PC-9 (cell line): ENCODE measurements around the gene ZFPM1. TPM values are rescaled to one million over a fixed set of nuclear protein-coding genes. Genes with fewer than 3 reads are reported as not detected.

Source experiments
- BruUV-seq: library from RNA; stranded (reverse); fragments of 400-500 nt; replicated peaks from 2 replicates; lab custom pipeline; 2021; lab: Mats Ljungman, UMichigan
- CTCF ChIA-PET: fragments of 300-600 bp; sonication (Branson Sonifier 250); formaldehyde crosslinking; loops from one replicate; lab custom pipeline; 2022; ENCODE audit warnings: antibody characterized with exemption; lab: Charles Lee
- POLR2A ChIA-PET: fragments of 300-600 bp; sonication (Branson Sonifier 250); formaldehyde crosslinking; loops from one replicate; lab custom pipeline; 2022; ENCODE audit warnings: antibody characterized with exemption; ENCODE audit not compliant: unreplicated experiment; lab: Charles Lee
- DNase-seq, 2 experiments: peaks; one replicate each; pipeline versions ENCODE4 v3.0.0 to v3.0.0-alpha.2; 2015 to 2022; ENCODE audit warnings: mixed read lengths in 1 of 2
- H2AFZ ChIP-seq: fragments of 200-600 bp; sonication (generic); 2 replicates; pipeline ENCODE4 v1.8.1; 2017; ENCODE audit warnings: antibody characterized with exemption
- H3F3A ChIP-seq: fragments of 200-600 bp; sonication (generic); 2 replicates; pipeline ENCODE4 v1.8.1; 2017; ENCODE audit warnings: antibody characterized with exemption, mild to moderate bottlenecking, low read depth; ENCODE audit not compliant: insufficient read depth
- H3K27ac ChIP-seq: fragments of 200-600 bp; sonication (generic); 2 replicates; pipeline ENCODE4 v1.6.1; 2016; ENCODE audit warnings: mixed run types
- H3K27me3 ChIP-seq: fragments of 200-600 bp; sonication (generic); 2 replicates; pipeline ENCODE4 v1.6.1; 2016; ENCODE audit warnings: low read depth, mixed run types; ENCODE audit not compliant: insufficient read depth
- H3K36me3 ChIP-seq: fragments of 200-600 bp; sonication (generic); 2 replicates; pipeline ENCODE4 v1.6.1; 2016; ENCODE audit warnings: low read depth, mixed run types
- H3K4me1 ChIP-seq: fragments of 200-600 bp; sonication (generic); replicated peaks from 2 replicates; pipeline ENCODE4 v1.6.1; 2016; ENCODE audit warnings: mixed run types; ENCODE audit not compliant: insufficient read depth
- H3K4me2 ChIP-seq: fragments of 200-600 bp; sonication (generic); 2 replicates; pipeline ENCODE4 v1.6.1; 2017; ENCODE audit warnings: mixed run types
- H3K4me3 ChIP-seq: fragments of 200-600 bp; sonication (generic); 2 replicates; pipeline ENCODE4 v1.6.1; 2016; ENCODE audit warnings: mixed run types
- H3K79me2 ChIP-seq: fragments of 200-600 bp; sonication (generic); 2 replicates; pipeline ENCODE4 v1.6.1; 2017; ENCODE audit warnings: low read depth, mixed run types
- H3K9me2 ChIP-seq: fragments of 200-600 bp; sonication (generic); 2 replicates; pipeline ENCODE4 v1.8.1; 2017; ENCODE audit warnings: mild to moderate bottlenecking; ENCODE audit not compliant: insufficient read depth
- H3K9me3 ChIP-seq: fragments of 200-600 bp; sonication (generic); 2 replicates; pipeline ENCODE4 v1.8.1; 2016; ENCODE audit warnings: low read depth; ENCODE audit not compliant: insufficient read depth
- H4K20me1 ChIP-seq: fragments of 200-600 bp; sonication (generic); 2 replicates; pipeline ENCODE4 v1.8.1; 2017; ENCODE audit not compliant: insufficient read depth
- EZH2 ChIP-seq: fragments of 200-600 bp; sonication (generic); IDR thresholded peaks from 2 replicates; pipeline ENCODE4 v1.8.0; 2017; ENCODE audit warnings: antibody characterized with exemption, low read depth
- intact Hi-C: fragments of 100-400 bp; cut with micrococcal nuclease; formaldehyde crosslinking; loops from one replicate; pipeline ENCODE4 v1.10.0; 2022; ENCODE audit not compliant: unreplicated experiment
- total RNA-seq: library from RNA; stranded (reverse); gene quantifications from 2 replicates; pipeline ENCODE4 v1.2.3, GENCODE V29; 2021
- TF ChIP-seq, protein P1 (sequence below): fragments of 200-600 bp; sonication (generic); conservative IDR thresholded peaks from 2 replicates; pipeline ENCODE4 v1.6.1; 2017; ENCODE audit warnings: mixed run types, antibody characterized with exemption, mild to moderate bottlenecking, moderate library complexity

Gene ZFPM1
- total RNA-seq, 1 experiment from 2014 or later = 19.7 TPM

DNA sequence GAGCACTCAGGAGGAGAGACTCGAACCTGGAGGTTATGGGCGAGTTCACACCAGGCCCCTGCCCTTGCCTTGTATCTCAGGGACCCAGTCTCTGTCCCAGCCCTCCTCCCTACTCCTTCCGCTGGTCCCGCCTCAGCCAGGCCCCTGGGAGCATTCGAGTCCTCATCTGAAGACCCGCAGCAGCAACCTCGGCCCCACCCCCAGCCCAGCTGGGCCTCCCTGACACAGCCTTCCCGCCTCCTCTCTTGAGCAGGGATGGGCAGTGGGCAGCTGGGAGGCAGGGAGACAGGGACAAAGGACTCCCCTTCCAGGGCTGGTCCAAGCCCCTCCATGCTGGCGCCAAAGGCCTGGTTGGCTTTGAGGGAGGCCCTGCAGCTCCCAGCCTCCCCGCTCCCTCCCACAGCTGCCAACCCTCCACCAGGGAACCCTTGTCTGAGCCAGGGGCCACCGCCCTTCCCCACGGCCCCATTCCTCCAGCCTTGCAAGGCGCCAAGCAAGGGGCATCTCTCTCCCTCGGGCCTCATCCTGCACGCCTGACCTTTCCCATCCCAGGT, 101.7 kb downstream of the ZFPM1 start:
- Histone ChIP-seq H3K79me2 (no peaks in the 10 kb centered on the region), H3K9me2 (no peaks in the 10 kb centered on the region), H3K36me3 (no peaks in the 10 kb centered on the region), H2AFZ (no peak overlapping the region), H3K27me3 (peaks cover 48% of the 10 kb centered on the region), H3K4me1 (no peaks in the 10 kb centered on the region), H3K9me3 (no peaks in the 10 kb centered on the region), H3K4me3 (no peak overlapping the region), H3K27ac (no peak overlapping the region), H4K20me1 (no peaks in the 10 kb centered on the region), H3F3A (0 out of 2 replicates have a peak, but pooled peaks cover 5% of the 10 kb centered on the region), H3K4me2 (no peak overlapping the region)
- BruUV-seq = no TSS peak
- ChIA-PET POLR2A (no interaction called here), CTCF (no interaction called here)
- TF ChIP-seq, protein P1, sequence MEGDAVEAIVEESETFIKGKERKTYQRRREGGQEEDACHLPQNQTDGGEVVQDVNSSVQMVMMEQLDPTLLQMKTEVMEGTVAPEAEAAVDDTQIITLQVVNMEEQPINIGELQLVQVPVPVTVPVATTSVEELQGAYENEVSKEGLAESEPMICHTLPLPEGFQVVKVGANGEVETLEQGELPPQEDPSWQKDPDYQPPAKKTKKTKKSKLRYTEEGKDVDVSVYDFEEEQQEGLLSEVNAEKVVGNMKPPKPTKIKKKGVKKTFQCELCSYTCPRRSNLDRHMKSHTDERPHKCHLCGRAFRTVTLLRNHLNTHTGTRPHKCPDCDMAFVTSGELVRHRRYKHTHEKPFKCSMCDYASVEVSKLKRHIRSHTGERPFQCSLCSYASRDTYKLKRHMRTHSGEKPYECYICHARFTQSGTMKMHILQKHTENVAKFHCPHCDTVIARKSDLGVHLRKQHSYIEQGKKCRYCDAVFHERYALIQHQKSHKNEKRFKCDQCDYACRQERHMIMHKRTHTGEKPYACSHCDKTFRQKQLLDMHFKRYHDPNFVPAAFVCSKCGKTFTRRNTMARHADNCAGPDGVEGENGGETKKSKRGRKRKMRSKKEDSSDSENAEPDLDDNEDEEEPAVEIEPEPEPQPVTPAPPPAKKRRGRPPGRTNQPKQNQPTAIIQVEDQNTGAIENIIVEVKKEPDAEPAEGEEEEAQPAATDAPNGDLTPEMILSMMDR = no peak
- TF ChIP-seq EZH2 = no peak
- no peak for DNase-seq
- intact Hi-C loops = no loop called here

DNA sequence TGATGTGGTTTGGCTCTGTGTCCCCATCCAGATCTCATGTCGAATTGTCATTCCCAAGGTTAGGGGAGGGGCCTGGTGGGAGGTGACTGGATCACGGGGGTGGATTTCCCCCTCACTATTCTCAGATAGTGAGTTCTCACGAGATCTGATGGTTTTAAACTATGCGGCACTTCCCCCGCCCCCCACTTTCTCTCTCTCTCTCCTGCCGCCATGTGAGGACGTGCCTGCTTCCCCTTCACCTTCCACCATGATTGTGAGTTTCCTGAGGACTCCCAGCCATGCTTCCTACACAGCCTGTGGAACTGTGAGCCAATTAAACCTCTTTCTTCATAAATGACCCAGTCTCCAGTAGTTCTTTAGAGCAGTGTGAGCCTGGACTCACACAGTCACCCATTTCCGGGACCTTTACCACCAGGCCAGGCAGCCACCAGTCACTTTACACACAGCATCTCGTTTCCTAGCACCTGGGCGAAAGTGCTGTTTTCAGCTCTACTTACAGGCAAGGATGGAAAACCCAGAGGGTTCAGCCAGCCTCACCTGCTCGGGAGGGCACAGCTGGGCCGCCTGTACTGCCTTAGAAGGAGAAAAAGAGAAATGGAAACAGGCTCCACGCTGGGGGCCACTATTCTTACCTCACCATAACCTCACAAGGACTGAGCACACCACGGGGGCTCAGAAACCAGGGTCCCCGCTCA, 103.4 kb downstream of the ZFPM1 start:
- POLR2A ChIA-PET = no interaction called here
- no TSS peak for BruUV-seq
- intact Hi-C loops = no loop called here
- Histone ChIP-seq H3K4me1 (no peaks in the 10 kb centered on the region), H3K79me2 (no peaks in the 10 kb centered on the region), H4K20me1 (no peaks in the 10 kb centered on the region), H3K27me3 (peaks cover 54% of the 10 kb centered on the region), H3K4me3 (no peak overlapping the region), H3K27ac (no peak overlapping the region), H3K36me3 (no peaks in the 10 kb centered on the region), H2AFZ (no peak overlapping the region), H3K9me3 (no peaks in the 10 kb centered on the region), H3F3A (0 out of 2 replicates have a peak, but pooled peaks cover 5% of the 10 kb centered on the region), H3K4me2 (no peak overlapping the region), H3K9me2 (no peaks in the 10 kb centered on the region)
- no peak for TF ChIP-seq EZH2
- TF ChIP-seq, protein P1 = no peak
- CTCF ChIA-PET = no interaction called here
- DNase-seq = no peak

DNA sequence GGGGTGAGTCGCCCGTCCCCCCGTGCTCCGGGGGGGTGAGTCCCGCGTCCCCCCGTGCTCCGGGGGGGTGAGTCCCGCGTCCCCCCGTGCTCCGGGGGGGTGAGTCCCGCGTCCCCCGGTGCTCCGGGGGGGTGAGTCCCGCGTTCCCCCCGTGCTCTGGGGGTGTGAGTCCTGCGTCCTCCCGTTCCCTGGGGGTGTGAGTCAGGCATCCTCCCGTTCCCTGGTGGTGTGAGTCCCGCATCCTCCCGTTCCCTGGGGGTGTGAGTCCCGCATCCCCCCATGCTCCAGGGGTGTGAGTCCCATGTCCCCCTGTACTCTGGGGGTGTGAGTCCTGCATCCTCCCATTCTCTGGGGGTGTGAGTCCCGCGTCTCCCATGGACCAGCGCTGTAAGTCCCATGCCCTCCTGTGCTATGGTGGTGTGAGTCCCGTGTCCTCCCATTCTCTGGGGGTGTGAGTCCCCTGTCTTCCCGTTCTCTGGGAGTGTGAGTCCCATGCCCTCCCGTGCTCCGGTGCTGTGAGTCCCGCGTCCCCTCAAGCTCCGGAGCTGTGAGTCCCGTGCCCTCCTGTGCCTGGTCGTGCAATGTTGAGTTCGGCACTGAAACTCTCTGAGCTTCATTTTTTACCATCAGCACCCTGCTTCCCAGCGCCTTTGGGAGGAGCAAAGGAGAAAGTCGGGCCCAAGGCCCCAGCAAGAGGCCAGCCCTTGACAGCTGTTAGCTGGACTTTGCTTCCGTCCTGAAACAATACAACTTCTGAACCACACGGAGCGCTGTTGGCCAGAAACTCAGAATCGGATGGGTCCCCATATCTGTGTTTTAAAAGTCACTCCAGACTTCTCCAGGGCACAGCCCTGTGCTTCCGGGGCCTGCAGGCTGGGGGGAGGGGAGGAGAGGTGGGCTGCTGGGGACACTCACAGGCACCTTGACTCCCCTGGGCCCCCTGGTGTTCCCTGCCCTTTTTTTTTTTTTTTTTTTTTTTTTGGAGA, 105.7 kb downstream of the ZFPM1 start:
- Histone ChIP-seq H3K27ac (no peak overlapping the region), H3K9me2 (no peaks in the 10 kb centered on the region), H3K4me2 (0 out of 2 replicates have a peak overlapping the region, but pooled peaks have one; percentile 3), H3K4me1 (no peaks in the 10 kb centered on the region), H4K20me1 (no peaks in the 10 kb centered on the region), H2AFZ (no peak overlapping the region), H3F3A (0 out of 2 replicates have a peak, but pooled peaks cover 5% of the 10 kb centered on the region), H3K79me2 (no peaks in the 10 kb centered on the region), H3K27me3 (peaks cover 35% of the 10 kb centered on the region), H3K4me3 (no peak overlapping the region), H3K9me3 (no peaks in the 10 kb centered on the region), H3K36me3 (no peaks in the 10 kb centered on the region)
- intact Hi-C loops = no loop called here
- DNase-seq = peak; percentile 49 to 65
- ChIA-PET POLR2A (no interaction called here), CTCF (interaction anchor here (0.7 to 0.8 kb wide), 3 partner anchors 15 to 658 kb away, joined by 6 to 17 read pairs (median 15); partner anchors contain the start of gene ZNF778)
- TF ChIP-seq EZH2 = no peak
- TF ChIP-seq, protein P1 = peak; percentile 60
- BruUV-seq = no TSS peak
